ENCODE results near the gene USP14. TPM values are rescaled to one million over a fixed set of nuclear protein-coding genes. Genes with fewer than 3 reads are reported as not detected.

USP14 gene
- polyA plus RNA-seq, 3 donors: 8.1 to 22.4 (median 17.5) TPM

- no peak for DNase-seq
- no peak overlapping the region for H3K27ac Mint-ChIP-seq
Observed at GRCh38 chr18:225745-226144, 67.4 kb downstream of the USP14 start.

GRCh38 chr18:227374-227773, 69.0 kb downstream of the USP14 start:
- no peaks in the 10 kb centered on the region for H3K27me3 ChIP-seq (ENCODE audit: control insufficient read depth in 2 of 2, insufficient read depth in 2 of 2, low read length in 2 of 2)
- Mint-ChIP-seq H3K4me3 (no peak overlapping the region), H3K4me1 (no peaks in the 10 kb centered on the region), H3K36me3 (peaks cover 62 to 71% of the 10 kb centered on the region in 2 donors), H3K27ac (no peak overlapping the region), H3K9me3 (no peaks in the 10 kb centered on the region), H3K27me3 (ENCODE audit: low read depth in 3 of 3) (no peaks in the 10 kb centered on the region)
- DNase-seq: no peak
- H3K9me3 ChIP-seq (replicated peaks in 1 of 2; ENCODE audit: control insufficient read depth in 1 of 2, insufficient read depth in 1 of 2, low read length in 2 of 2): no peaks in the 10 kb centered on the region
- no peaks in the 10 kb centered on the region for H4K20me1 ChIP-seq (ENCODE audit: insufficient read depth, low read length)
- H2AFZ ChIP-seq (ENCODE audit: insufficient read depth, low read depth, low read length, poor library complexity, severe bottlenecking): no peak overlapping the region
- H3K9ac ChIP-seq (ENCODE audit: insufficient read depth, low read length, poor library complexity, severe bottlenecking): no peak overlapping the region
- no peak overlapping the region for H3K27ac ChIP-seq (ENCODE audit: low read depth in 1 of 2, low read length in 2 of 2)
- H3K4me3 ChIP-seq (replicated peaks in 1 of 3; ENCODE audit: low read depth in 2 of 3, low read length in 3 of 3): no peak overlapping the region
- no peaks in the 10 kb centered on the region for H3K4me1 ChIP-seq (ENCODE audit: control insufficient read depth in 1 of 2, insufficient read depth in 2 of 2, low read length in 2 of 2)
- H3K79me2 ChIP-seq (ENCODE audit: insufficient read depth, low read length): no peaks in the 10 kb centered on the region
- intact Hi-C loops (cut with micrococcal nuclease): no loop called here
- no peak for TF ChIP-seq CTCF (IDR thresholded peaks at IDR 0.05)
- 50% methylated on average over 2 of the region's 6 CpGs for WGBS (ENCODE audit: insufficient coverage)
- peaks cover 41 to 82% of the 10 kb centered on the region in 2 donors for H3K36me3 ChIP-seq (replicated peaks in 1 of 2; ENCODE audit: control insufficient read depth in 1 of 2, insufficient read depth in 2 of 2, low read length in 2 of 2)
- no peak overlapping the region for H3K4me2 ChIP-seq (replicated peaks; ENCODE audit: extremely low read depth, low read length, poor library complexity, severe bottlenecking)

More at GRCh38 chr18:225745-226144, 67.4 kb downstream of the USP14 start:
- no peak overlapping the region for H3K4me2 ChIP-seq (replicated peaks; ENCODE audit: extremely low read depth, low read length, poor library complexity, severe bottlenecking)
- Mint-ChIP-seq H3K9me3 (no peaks in the 10 kb centered on the region), H3K4me1 (no peaks in the 10 kb centered on the region), H3K4me3 (no peak overlapping the region), H3K36me3 (peaks cover 70 to 78% of the 10 kb centered on the region in 2 donors), H3K27me3 (ENCODE audit: low read depth in 3 of 3) (no peaks in the 10 kb centered on the region)
- H3K4me1 ChIP-seq (ENCODE audit: control insufficient read depth in 1 of 2, insufficient read depth in 2 of 2, low read length in 2 of 2): no peaks in the 10 kb centered on the region
- no CpG with 5 or more reads among the region's 4 CpGs for WGBS (ENCODE audit: insufficient coverage)
- H4K20me1 ChIP-seq (ENCODE audit: insufficient read depth, low read length): no peaks in the 10 kb centered on the region
- TF ChIP-seq CTCF (IDR thresholded peaks at IDR 0.05): no peak
- no peaks in the 10 kb centered on the region for H3K79me2 ChIP-seq (ENCODE audit: insufficient read depth, low read length)
- no peak overlapping the region for H3K9ac ChIP-seq (ENCODE audit: insufficient read depth, low read length, poor library complexity, severe bottlenecking)
- H3K9me3 ChIP-seq (replicated peaks in 1 of 2; ENCODE audit: control insufficient read depth in 1 of 2, insufficient read depth in 1 of 2, low read length in 2 of 2): no peaks in the 10 kb centered on the region
- H3K36me3 ChIP-seq (replicated peaks in 1 of 2; ENCODE audit: control insufficient read depth in 1 of 2, insufficient read depth in 2 of 2, low read length in 2 of 2): peaks cover 49 to 89% of the 10 kb centered on the region in 2 donors
- H3K4me3 ChIP-seq (replicated peaks in 1 of 3; ENCODE audit: low read depth in 2 of 3, low read length in 3 of 3): no peak overlapping the region
- no peak overlapping the region for H2AFZ ChIP-seq (ENCODE audit: insufficient read depth, low read depth, low read length, poor library complexity, severe bottlenecking)
- intact Hi-C loops (cut with micrococcal nuclease): no loop called here
- H3K27me3 ChIP-seq (ENCODE audit: control insufficient read depth in 2 of 2, insufficient read depth in 2 of 2, low read length in 2 of 2): no peaks in the 10 kb centered on the region
- no peak overlapping the region for H3K27ac ChIP-seq (ENCODE audit: low read depth in 1 of 2, low read length in 2 of 2)
